GM18858 (cell line): ENCODE measurements around the gene HIF3A.

Experiments used
- ATAC-seq: cut with Tn5 transposase; IDR thresholded peaks from one replicate; pipeline ENCODE4 v1.9.1; 2021; ENCODE audit not compliant: unreplicated experiment

Gene HIF3A

GRCh38 chr19:46381756-46382345 lies 85.0 kb downstream of the HIF3A start:
- no peak for ATAC-seq

- ATAC-seq: no peak
These were observed 86.5 kb downstream of the HIF3A start for GRCh38 chr19:46383171-46383815.

DNA sequence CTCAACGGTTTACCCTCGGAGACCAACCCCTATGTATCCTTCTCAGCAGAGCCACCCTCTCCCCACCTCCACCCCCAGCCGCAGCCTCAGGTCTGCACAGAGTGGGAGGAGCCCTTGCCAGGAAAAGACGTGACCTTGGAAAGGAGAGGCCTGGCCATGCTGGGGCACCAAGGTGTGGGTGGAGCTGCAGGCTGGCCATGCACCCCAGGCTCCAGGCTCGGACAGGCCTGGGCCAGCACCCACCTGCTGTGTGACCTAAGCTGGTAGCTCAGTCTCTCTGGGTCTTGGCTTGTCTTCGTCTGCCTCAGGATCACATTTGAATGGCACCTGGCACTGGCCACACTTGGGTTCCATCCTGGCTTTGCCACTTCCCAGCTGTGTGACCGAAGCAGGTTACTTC lies 87.0 kb downstream of the HIF3A start:
- ATAC-seq: no peak

DNA sequence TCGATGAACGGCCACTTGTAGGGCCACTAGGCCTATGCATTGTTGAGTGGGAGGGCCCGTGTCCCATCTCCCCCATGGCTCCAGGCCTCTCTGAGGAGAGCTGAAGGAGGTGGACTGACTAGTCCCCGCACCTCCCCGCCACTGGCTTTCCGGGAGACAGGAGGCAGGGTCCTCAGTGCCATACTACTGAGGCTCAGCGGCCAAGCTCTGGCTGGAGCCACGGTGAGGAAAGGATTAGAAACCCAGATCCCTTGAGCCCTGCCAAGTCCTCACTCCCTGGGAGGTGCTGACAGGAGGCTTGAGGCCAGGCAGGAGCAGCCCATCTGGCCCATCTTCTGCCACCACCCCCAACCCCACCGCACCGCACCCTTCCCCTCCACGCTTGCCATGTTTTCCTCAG lies 87.6 kb downstream of the HIF3A start:
- no peak for ATAC-seq

- ATAC-seq: no peak
These were observed 88.8 kb downstream of the HIF3A start for GRCh38 chr19:46385636-46386035.

DNA sequence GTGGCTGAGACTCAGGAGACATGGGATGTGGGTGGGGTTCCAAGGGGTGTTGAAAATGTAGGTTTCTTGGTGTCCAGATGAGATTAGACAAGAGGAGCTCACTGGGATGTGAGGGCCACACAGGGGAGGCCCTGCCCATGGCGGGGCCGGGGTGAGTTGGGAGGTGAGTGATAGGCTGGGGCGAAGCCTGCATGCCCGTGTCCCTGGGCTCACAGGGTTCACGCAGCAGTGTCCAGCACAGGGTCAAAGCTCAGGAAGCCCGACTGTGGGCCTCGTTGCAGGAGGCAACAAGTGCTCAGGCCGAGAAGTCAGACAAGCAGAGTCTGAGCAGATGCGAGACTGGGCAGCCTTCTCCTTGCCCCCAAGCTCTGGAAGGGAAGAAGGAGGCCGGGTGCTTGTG lies 89.3 kb downstream of the HIF3A start:
- no peak for ATAC-seq

DNA sequence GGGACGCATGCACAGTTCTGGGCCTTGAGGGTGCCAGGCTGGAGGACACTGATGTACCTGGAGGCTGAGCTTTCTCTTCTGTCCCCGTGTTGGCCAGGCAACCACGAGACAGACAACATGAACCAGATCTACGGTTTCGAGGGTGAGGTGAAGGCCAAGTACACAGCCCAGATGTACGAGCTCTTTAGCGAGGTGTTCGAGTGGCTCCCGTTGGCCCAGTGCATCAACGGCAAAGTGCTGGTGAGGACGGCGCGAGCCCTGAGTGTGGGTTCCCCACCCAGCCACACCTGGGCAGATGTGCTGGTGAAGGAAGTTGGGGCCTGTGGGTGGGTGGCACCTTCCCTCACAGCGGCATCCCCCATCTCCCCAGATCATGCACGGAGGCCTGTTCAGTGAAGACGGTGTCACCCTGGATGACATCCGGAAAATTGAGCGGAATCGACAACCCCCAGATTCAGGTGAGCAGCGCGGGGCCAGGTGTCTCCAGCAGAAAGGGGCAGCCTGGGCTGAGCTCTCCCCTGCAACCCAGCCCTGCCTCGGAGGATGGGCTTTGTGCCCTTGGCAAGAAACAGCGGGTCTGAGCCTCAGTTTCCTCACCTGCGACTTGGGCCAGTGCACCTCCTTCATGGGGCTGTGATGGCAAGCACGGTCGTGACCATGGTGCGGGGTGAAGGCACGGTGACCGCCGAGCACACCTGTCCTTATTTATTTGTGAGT lies 90.3 kb downstream of the HIF3A start:
- no peak for ATAC-seq

DNA sequence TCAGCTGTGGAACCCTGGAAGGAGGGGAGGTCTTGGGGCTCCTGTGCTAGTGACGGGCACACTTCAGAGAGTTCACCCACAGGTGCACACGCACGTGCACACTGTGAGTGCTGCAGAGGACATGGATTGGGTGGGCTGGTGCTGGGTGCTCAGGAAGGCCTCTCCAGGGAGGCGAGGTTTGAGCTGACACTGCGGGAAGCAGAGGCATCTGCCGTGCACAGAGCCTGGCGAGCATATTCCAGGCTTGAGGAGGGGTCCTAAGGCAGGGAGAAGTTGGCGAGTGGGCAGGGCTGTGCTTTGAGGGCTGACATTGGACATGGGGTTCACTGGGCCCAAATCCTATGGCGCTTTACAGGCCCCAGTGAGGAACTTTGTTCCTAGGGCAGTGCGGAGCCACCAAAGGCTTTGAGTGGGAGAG lies 90.9 kb downstream of the HIF3A start:
- ATAC-seq: no peak

- no peak for ATAC-seq
These were observed 91.7 kb downstream of the HIF3A start for GRCh38 chr19:46388311-46389095.

DNA sequence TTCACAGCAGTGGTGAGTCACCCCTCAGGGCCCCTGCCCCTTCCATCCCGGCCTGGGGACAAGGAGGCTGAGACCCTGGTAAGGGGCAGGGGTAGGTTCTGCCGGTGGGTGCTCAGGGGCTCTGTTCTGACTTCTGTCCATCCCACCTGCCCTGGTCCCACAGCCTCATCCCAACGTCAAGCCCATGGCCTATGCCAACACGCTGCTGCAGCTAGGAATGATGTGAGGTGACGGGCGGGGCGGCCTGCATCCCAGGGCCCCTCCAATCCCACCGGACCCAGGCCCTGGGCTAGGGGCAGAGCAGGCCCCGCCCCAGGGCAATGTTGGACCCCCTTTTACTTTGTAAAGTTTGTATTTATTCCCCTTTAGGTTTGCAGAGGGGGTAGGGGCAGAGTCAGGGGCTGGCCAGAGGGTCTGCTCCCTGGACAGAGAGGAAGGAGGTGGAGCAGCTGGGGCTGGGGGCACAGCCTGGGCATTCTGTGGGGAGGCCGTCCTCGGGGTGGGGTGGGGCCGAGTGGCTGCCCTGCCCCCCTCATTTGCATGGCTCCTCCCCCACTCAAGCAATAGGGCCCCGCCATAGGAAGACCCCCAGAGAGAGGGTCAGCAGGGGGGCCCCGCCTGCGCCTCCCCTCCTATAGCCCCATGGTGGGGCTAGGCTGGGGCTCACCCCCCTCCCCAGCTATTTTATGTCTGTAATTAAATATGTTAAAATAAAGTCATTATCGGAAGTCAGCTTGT lies 93.4 kb downstream of the HIF3A start:
- no peak for ATAC-seq

- no peak for ATAC-seq
These were observed 94.0 kb downstream of the HIF3A start for GRCh38 chr19:46390866-46391265.

- ATAC-seq: no peak
These were observed 94.7 kb downstream of the HIF3A start for GRCh38 chr19:46391296-46392251.

GRCh38 chr19:46392252-46392801 lies 95.5 kb downstream of the HIF3A start:
- ATAC-seq: no peak

- no peak for ATAC-seq
These were observed 96.0 kb downstream of the HIF3A start for GRCh38 chr19:46392837-46393236.
